ENCODE measurements around the gene EFNA5. TPM values are rescaled to one million over a fixed set of nuclear protein-coding genes. Genes with fewer than 3 reads are reported as not detected.

Gene EFNA5
- total and polyA plus RNA-seq, 2 of the 13 experiments (the other 11 are each of a cell fraction or from before 2014, with no cell fraction given): not detected

DNA sequence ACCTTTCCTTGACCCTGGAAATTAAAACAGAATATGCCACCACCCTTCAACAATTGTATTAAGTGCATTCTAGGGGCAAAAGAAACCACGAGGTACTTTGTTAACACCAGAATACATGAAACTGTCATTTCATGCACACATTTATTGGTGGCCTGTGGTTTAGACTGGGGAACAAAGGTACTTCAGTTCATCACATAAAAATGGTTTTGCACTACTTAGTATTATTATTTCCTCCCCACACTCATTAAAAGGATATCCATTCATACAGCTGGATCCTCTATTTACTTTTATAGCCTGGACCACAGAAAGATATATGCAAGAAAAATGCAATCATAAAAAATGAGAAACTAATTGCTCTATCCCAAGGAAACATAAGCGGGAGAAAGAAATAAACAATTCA is 230.9 kb downstream of the EFNA5 start:
- H3K9me3 ChIP-seq (ENCODE audit: low read length): no peaks in the 10 kb centered on the region
- intact Hi-C loops (cut with micrococcal nuclease; ENCODE audit: unreplicated experiment) (no loop called here), in situ Hi-C loops (cut with HindIII; ENCODE audit: extremely low pct_ligation_motif_present, low pct_unique_long_range_greater_than_20kb) (no loop called here)
- no peaks in the 10 kb centered on the region for H3K36me3 ChIP-seq (replicated peaks in 1 of 2; ENCODE audit: control insufficient read depth in 1 of 2, insufficient read depth in 2 of 2, low read length in 2 of 2)
- no peak overlapping the region for H3K4me3 ChIP-seq (replicated peaks in 1 of 3; ENCODE audit: insufficient read depth in 1 of 3, low read depth in 2 of 3, low read length in 3 of 3)
- no TSS peak for BruUV-seq (replicated peaks)
- no peak for FAIRE-seq
- no peak overlapping the region for H2AFZ ChIP-seq (ENCODE audit: low read length)
- H3K4me1 ChIP-seq (ENCODE audit: insufficient read depth, low read length): no peaks in the 10 kb centered on the region
- ATAC-seq: no peak
- no peaks in the 10 kb centered on the region for H3K27me3 ChIP-seq (ENCODE audit: control insufficient read depth in 1 of 2, insufficient read depth in 2 of 2, low read length in 2 of 2)
- no peak overlapping the region for H3K27ac ChIP-seq (ENCODE audit: extremely low read length, insufficient read depth, low read length)
- POLR2A ChIA-PET: no interaction called here
- WGBS (ENCODE audit: low lambda C conversion rate): 29% methylated on average over 2 of the region's 2 CpGs
- H3K79me2 ChIP-seq (ENCODE audit: insufficient read depth, low read length): no peaks in the 10 kb centered on the region
- DNase-seq (ENCODE audit: low spot score): no peak
- no peak overlapping the region for H3K4me2 ChIP-seq (ENCODE audit: low read depth, low read length)
- H4K20me1 ChIP-seq (ENCODE audit: insufficient read depth, low read length): no peaks in the 10 kb centered on the region
- CTCF ChIA-PET (ENCODE audit: low intra/inter-chr PET ratio, low total read pairs): no interaction called here
- no peak overlapping the region for H3K9ac ChIP-seq (ENCODE audit: insufficient read depth, low read depth, low read length)
- TF ChIP-seq, protein P1, sequence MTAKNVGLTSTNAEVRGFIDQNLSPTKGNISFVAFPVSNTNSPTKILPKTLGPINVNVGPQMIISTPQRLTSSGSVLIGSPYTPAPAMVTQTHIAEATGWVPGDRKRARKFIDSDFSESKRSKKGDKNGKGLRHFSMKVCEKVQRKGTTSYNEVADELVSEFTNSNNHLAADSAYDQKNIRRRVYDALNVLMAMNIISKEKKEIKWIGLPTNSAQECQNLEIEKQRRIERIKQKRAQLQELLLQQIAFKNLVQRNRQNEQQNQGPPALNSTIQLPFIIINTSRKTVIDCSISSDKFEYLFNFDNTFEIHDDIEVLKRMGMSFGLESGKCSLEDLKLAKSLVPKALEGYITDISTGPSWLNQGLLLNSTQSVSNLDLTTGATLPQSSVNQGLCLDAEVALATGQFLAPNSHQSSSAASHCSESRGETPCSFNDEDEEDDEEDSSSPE (CRISPR knock-in tag; IDR thresholded peaks at IDR 0.05): no peak
- TF ChIP-seq RXRA (CRISPR knock-in tag; IDR thresholded peaks at IDR 0.05): no peak
- TF ChIP-seq, protein P2, sequence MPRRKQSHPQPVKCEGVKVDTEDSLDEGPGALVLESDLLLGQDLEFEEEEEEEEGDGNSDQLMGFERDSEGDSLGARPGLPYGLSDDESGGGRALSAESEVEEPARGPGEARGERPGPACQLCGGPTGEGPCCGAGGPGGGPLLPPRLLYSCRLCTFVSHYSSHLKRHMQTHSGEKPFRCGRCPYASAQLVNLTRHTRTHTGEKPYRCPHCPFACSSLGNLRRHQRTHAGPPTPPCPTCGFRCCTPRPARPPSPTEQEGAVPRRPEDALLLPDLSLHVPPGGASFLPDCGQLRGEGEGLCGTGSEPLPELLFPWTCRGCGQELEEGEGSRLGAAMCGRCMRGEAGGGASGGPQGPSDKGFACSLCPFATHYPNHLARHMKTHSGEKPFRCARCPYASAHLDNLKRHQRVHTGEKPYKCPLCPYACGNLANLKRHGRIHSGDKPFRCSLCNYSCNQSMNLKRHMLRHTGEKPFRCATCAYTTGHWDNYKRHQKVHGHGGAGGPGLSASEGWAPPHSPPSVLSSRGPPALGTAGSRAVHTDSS (CRISPR knock-in tag; conservative IDR thresholded peaks at IDR 0.05): no peak
- TF ChIP-seq SRSF9 (IDR thresholded peaks at IDR 0.05; ENCODE audit: borderline replicate concordance, insufficient read depth, low read depth, low read length, poor library complexity, severe bottlenecking): no peak
- TF ChIP-seq XBP1 (CRISPR knock-in tag; IDR thresholded peaks at IDR 0.05): no peak
- TF ChIP-seq, protein P3, sequence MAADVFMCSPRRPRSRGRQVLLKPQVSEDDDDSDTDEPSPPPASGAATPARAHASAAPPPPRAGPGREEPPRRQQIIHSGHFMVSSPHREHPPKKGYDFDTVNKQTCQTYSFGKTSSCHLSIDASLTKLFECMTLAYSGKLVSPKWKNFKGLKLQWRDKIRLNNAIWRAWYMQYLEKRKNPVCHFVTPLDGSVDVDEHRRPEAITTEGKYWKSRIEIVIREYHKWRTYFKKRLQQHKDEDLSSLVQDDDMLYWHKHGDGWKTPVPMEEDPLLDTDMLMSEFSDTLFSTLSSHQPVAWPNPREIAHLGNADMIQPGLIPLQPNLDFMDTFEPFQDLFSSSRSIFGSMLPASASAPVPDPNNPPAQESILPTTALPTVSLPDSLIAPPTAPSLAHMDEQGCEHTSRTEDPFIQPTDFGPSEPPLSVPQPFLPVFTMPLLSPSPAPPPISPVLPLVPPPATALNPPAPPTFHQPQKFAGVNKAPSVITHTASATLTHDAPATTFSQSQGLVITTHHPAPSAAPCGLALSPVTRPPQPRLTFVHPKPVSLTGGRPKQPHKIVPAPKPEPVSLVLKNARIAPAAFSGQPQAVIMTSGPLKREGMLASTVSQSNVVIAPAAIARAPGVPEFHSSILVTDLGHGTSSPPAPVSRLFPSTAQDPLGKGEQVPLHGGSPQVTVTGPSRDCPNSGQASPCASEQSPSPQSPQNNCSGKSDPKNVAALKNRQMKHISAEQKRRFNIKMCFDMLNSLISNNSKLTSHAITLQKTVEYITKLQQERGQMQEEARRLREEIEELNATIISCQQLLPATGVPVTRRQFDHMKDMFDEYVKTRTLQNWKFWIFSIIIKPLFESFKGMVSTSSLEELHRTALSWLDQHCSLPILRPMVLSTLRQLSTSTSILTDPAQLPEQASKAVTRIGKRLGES (CRISPR knock-in tag; IDR thresholded peaks at IDR 0.05; ENCODE audit: borderline replicate concordance): no peak
- no peak for TF ChIP-seq MAFF (IDR thresholded peaks at IDR 0.05; ENCODE audit: low read depth, low read length)
- TF ChIP-seq, protein P4, sequence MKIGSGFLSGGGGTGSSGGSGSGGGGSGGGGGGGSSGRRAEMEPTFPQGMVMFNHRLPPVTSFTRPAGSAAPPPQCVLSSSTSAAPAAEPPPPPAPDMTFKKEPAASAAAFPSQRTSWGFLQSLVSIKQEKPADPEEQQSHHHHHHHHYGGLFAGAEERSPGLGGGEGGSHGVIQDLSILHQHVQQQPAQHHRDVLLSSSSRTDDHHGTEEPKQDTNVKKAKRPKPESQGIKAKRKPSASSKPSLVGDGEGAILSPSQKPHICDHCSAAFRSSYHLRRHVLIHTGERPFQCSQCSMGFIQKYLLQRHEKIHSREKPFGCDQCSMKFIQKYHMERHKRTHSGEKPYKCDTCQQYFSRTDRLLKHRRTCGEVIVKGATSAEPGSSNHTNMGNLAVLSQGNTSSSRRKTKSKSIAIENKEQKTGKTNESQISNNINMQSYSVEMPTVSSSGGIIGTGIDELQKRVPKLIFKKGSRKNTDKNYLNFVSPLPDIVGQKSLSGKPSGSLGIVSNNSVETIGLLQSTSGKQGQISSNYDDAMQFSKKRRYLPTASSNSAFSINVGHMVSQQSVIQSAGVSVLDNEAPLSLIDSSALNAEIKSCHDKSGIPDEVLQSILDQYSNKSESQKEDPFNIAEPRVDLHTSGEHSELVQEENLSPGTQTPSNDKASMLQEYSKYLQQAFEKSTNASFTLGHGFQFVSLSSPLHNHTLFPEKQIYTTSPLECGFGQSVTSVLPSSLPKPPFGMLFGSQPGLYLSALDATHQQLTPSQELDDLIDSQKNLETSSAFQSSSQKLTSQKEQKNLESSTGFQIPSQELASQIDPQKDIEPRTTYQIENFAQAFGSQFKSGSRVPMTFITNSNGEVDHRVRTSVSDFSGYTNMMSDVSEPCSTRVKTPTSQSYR (CRISPR knock-in tag; IDR thresholded peaks at IDR 0.05; ENCODE audit: borderline replicate concordance): no peak
- no peak for TF ChIP-seq KLF12 (CRISPR knock-in tag; IDR thresholded peaks at IDR 0.05; ENCODE audit: borderline replicate concordance)
- TF ChIP-seq, protein P5, sequence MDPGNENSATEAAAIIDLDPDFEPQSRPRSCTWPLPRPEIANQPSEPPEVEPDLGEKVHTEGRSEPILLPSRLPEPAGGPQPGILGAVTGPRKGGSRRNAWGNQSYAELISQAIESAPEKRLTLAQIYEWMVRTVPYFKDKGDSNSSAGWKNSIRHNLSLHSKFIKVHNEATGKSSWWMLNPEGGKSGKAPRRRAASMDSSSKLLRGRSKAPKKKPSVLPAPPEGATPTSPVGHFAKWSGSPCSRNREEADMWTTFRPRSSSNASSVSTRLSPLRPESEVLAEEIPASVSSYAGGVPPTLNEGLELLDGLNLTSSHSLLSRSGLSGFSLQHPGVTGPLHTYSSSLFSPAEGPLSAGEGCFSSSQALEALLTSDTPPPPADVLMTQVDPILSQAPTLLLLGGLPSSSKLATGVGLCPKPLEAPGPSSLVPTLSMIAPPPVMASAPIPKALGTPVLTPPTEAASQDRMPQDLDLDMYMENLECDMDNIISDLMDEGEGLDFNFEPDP (CRISPR knock-in tag; conservative IDR thresholded peaks at IDR 0.05): no peak
- no peak for TF ChIP-seq RAD21 (CRISPR knock-in tag; IDR thresholded peaks at IDR 0.05)
- no peak for TF ChIP-seq ARNT (IDR thresholded peaks at IDR 0.05)
- TF ChIP-seq NR2C2 (CRISPR knock-in tag; IDR thresholded peaks at IDR 0.05; ENCODE audit: borderline replicate concordance): no peak
- no peak for TF ChIP-seq RBM39 (IDR thresholded peaks at IDR 0.05; ENCODE audit: low read depth, low read length, poor library complexity, severe bottlenecking)
- TF ChIP-seq ZNF790 (CRISPR knock-in tag; IDR thresholded peaks at IDR 0.05; ENCODE audit: borderline replicate concordance): no peak

Data from HepG2 (cell line).